Stimulated activated CD8-positive, alpha-beta memory T cell treated with anti-CD3 and anti-CD28 coated beads, Interleukin-4, amount 100 ng/mL, for 4 hours (primary cell): ENCODE results near the gene CALU.

Experiments
- DNase-seq, 2 donors: peaks; one replicate each; pipeline ENCODE4 v3.0.0-alpha.2; 2020; ENCODE audit warnings: low read depth in 2 of 2, low spot score in 1 of 2

The CALU gene

GRCh38 chr7:128783143-128783861, 44.1 kb downstream of the CALU start:
- no peak for DNase-seq

DNA sequence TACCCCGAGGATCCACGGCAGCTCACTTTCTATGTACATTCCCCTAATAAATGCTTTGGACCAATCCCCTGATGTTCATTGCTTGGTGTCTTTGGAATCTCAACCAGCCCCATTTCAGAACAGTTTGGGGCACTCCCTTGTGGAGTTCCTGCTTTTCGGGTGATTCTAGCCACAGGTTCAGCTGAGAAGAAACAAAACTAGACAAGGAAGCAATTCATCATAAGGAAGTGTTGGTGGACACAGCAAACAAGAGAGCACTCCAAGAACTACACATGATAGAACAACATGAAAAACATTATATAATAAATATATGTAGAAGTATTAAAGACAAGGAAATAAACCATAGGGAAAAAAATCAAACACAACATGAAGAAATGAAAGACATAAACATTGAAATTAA, 46.6 kb downstream of the CALU start:
- no peak for DNase-seq

- DNase-seq, result no peak
Observed at GRCh38 chr7:128788446-128789412, 49.6 kb downstream of the CALU start.

GRCh38 chr7:128790315-128791041, 51.3 kb downstream of the CALU start:
- DNase-seq, result no peak

DNA sequence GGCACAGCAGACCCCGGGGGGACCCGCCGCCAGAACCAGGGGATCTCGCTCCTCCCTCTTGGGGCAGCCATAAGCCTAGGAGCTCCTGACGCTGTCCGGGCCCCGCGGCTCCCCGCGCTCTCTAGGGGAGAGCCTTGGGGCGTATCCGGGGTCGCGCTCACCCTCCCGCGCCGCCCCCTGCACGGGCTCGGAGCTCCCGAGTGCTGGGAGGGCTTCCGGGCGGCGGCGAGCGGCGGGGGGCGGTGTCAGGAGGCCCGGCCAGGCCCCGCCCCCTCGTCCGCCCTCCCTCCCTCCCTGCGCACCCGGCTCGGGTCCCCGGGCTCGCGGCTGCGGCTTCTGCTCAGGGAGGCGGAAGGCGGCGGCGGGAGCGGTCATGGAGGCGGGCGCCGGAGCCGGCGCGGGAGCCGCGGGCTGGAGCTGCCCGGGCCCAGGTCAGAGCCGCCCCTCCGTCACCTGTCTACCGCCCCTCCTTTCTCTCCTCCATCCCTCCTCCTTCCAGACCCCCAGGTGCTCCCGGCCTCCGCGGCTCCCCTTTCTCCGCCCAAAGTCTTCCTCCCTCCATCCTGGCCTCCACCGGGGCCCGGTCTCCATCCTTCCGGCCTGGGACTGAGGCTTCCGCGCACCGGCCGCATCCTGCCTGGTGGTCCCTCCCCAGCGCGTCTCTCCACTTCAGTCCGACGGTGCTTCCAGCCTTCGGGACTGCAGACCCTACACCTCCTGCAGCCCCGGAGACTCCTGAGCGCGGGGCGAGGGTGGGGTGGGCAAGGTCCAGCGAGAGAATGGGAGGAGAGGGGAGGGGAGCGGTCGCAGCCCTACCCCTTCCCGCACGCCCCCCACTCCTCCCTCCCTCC, 52.2 kb downstream of the CALU start, which contains the start of gene CCDC136:
CCDC136 (plus strand) TSS at position 848 of the 851 bp plus-strand sequence. CDS start 444 bp downstream, outside the sequence.
- peak; percentile 37 to 51 for DNase-seq

- DNase-seq, result no peak
Observed at GRCh38 chr7:128791972-128792327, 52.8 kb downstream of the CALU start.

GRCh38 chr7:128792471-128793180, 53.5 kb downstream of the CALU start:
- no peak for DNase-seq

DNA sequence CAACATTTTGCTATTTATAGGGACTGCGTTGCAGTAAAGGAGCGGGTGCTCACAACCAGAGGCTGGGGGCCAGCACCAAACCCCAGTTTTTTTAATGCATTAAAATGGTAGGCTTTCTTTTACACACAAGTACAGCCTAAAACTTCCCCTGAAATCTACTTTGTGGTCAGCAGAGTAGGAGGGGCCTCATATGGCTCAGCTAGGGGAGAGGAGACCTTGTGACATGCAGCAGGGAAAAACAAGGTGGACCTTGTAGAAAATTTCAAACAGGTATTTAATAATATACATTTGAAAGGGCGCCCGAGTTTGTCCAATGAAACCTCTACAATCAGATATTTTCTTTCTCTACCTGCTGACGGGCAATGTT, 54.0 kb downstream of the CALU start:
- DNase-seq, result no peak

- no peak for DNase-seq
Observed at GRCh38 chr7:128794020-128794419, 54.9 kb downstream of the CALU start.

DNA sequence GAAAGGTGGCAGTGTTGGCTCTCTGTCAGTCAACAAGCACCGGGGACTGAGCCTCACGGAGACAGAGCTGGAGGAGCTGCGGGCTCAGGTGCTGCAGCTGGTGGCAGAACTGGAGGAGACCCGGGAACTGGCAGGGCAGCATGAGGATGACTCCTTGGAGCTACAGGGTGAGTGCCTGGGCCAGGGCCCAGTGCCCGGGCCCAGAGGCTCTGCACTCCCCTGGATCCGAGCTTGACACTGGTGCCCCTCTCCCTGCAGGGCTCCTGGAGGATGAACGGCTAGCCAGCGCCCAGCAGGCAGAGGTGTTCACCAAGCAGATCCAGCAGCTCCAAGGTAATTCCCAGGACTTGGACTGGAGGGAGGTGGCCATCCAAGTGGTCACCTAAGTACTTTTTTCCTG, 55.3 kb downstream of the CALU start:
- DNase-seq, result no peak

DNA sequence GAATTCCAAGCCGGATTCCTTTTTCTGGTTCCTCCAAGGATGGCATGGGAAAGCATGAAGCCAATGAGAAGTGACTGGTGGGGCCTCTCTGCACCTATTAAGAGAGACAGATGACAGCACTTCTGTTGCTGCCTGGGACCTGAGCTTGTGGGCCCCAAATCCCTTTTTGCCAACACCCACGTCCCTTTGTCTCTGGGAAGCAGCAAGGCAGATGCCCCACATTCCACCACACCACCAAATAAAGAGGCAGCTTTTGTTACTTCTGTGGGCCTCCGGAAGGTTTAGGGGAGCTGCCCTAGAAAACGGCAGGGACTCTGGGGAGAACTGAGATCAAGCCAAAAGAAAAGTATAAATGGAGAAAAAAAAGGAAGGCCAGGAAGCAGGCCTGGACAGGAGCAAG, 56.0 kb downstream of the CALU start:
- no peak for DNase-seq

GRCh38 chr7:128796327-128796726, 57.2 kb downstream of the CALU start:
- DNase-seq, result no peak

GRCh38 chr7:128799451-128799850, 60.3 kb downstream of the CALU start:
- no peak for DNase-seq

DNA sequence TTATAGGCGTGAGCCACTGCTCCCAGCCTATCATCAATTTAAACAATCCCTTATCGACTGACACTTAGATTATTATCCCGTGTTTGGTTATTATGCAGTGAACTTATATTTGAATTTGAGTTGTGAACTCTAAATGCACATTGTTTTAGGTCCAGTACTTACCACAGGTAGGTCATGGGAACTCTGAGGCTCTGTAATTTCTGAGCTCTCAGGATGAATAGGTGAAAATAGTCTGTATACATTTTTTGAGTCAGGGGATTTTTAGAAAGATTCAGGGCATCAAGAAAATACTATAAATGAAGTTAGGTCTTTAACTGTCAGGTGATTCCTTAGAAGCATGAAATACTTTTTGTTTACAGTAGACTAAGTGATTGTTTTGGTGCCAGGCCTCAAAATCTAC, 61.4 kb downstream of the CALU start:
- no peak for DNase-seq

GRCh38 chr7:128801003-128801402, 61.8 kb downstream of the CALU start:
- DNase-seq, result no peak

DNA sequence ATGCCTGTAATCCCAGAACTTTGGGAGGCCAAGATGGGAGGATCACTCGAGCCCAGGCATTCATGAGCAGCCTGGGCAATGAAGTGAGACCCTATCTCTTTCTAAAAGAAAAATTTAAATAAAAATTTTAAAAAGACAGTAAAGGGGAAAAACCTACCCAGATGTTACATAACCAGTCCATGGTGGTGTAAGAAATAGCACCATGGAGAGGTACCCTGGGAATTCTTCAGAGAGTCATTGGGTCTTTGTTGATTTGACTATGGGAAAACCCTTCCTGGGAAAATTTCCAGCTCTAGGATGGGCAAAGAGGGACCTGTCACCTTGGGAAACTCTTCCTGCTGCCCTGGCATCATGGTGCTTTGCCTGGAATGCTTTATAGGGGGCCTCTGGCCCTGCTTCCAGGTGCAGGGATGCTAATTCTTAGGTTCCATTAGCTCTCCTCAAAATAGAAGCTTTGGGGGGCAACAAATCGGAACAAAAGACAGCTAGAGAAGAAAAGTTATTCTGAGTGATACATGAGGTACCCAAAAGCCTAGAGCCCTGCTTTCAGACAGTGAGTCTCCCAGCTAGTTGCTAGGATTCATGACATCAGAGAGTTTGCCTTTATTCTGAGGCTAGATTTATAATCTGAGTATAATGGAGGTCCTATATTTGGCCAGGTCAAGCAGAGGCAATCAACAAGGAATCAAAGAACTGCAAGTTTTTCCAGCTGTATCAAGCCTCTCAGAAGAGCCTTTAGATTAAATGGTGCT, 62.7 kb downstream of the CALU start:
- DNase-seq, result no peak

DNA sequence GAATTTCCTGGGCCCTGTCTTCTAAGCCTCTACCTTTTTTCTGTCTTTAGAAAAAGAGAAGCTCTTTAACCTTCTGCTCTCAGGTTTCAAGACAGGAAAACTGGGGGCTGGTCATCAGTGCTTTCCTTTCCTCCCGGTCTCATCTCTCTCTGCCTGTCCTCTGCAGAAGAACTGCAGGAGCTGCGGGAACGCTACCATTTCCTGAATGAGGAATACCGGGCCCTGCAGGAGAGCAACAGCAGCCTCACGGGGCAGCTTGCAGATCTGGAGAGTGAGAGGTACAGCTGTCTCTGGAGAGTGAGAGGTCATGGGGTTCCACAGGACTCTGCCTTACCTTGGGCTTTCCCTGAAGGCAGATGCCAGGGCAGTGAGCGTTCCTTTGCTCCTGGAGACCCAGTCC, 65.3 kb downstream of the CALU start:
- DNase-seq, result no peak

GRCh38 chr7:128805225-128805624, 66.1 kb downstream of the CALU start:
- no peak for DNase-seq

GRCh38 chr7:128807191-128807590, 68.0 kb downstream of the CALU start:
- DNase-seq, result no peak
